OCI-LY7 (cell line): ENCODE data around the gene SMYD3.

Source experiments
- EZH2phosphoT487 ChIP-seq: fragments of 200-600 bp; sonication (generic); IDR thresholded peaks from 2 replicates; pipeline ENCODE4 v1.6.1; 2018; ENCODE audit warnings: low read depth, borderline replicate concordance, mild to moderate bottlenecking, mixed run types, antibody characterized with exemption, low read length, moderate library complexity, mixed read lengths
- TF ChIP-seq, protein P1 (sequence below): fragments of 200-600 bp; sonication (generic); conservative IDR thresholded peaks from 2 replicates; pipeline ENCODE4 v1.5.1; 2014; ENCODE audit warnings: mild to moderate bottlenecking, antibody characterized with exemption, low read length, moderate library complexity, mixed read lengths

DNA sequence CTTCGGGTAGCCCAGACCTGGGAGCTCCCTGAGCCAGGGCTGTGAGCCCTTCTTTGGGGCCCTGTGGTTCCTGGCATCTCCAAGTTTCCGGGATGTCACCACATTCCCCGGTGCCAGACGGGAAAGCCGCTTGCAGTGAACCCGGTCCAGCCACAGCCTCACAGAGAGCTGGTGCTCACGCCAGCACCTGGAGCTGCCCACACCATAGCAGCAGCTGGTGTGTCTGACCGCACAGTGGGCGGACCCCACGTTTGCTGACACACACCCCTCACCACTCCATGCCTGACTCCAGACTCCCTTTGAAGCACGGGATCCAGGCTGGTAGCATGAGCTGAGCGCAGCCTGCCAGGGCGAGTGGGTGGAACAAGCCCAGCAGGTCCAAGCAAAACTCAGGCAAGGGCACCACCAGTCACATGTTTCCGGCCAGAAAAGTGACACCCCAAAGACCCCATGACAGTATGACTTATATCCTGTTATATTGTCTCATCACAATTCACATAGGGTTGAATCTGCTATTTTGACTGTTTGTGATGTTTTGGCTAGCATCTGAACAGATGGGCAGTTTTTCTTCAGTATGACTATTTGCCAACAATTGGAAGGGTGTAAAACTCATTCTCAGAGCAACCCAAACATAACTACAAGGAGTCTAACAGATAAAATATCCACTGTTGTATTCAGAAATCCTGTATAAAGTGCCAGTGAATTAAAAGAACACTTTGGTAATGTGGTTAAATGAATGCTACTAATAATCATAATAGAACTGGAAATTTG, 285.4 kb downstream of the SMYD3 start:
- TF ChIP-seq, protein P1, sequence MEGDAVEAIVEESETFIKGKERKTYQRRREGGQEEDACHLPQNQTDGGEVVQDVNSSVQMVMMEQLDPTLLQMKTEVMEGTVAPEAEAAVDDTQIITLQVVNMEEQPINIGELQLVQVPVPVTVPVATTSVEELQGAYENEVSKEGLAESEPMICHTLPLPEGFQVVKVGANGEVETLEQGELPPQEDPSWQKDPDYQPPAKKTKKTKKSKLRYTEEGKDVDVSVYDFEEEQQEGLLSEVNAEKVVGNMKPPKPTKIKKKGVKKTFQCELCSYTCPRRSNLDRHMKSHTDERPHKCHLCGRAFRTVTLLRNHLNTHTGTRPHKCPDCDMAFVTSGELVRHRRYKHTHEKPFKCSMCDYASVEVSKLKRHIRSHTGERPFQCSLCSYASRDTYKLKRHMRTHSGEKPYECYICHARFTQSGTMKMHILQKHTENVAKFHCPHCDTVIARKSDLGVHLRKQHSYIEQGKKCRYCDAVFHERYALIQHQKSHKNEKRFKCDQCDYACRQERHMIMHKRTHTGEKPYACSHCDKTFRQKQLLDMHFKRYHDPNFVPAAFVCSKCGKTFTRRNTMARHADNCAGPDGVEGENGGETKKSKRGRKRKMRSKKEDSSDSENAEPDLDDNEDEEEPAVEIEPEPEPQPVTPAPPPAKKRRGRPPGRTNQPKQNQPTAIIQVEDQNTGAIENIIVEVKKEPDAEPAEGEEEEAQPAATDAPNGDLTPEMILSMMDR: no peak
- TF ChIP-seq EZH2phosphoT487: no peak
